B cell (primary cell): Measurements from ENCODE around the gene RANBP3. TPM values are rescaled to one million over a fixed set of nuclear protein-coding genes. Genes with fewer than 3 reads are reported as not detected.

Source experiments
- ATAC-seq: fragments of 200-7000 bp; cut with Tn5 transposase; one replicate; pipeline ENCODE4 v1.10.0; 2021; ENCODE audit warnings: low read depth, mild to moderate bottlenecking, moderate number of reproducible peaks, moderate library complexity
- CTCF ChIA-PET: fragments of 350-600 bp; sonication (Branson Sonifier 250); formaldehyde crosslinking; loops from one replicate; lab custom pipeline; 2021; ENCODE audit warnings: antibody characterized with exemption, inconsistent platforms; lab: Charles Lee
- POLR2A ChIA-PET: fragments of 350-600 bp; sonication (Branson Sonifier 250); formaldehyde crosslinking; loops from one replicate; lab custom pipeline; 2021; ENCODE audit warnings: antibody characterized with exemption; lab: Charles Lee
- DNase-seq: peaks from one replicate; pipeline ENCODE4 v3.0.0; 2013
- H2AFZ ChIP-seq: 2 replicates; pipeline ENCODE4 v1.6.1; 2012; ENCODE audit warnings: mild to moderate bottlenecking, low read depth, low read length; ENCODE audit not compliant: insufficient read depth, poor library complexity, severe bottlenecking
- H3K27ac ChIP-seq, 2 donors: 1 replicate in 1 of 2; 2 replicates in 1 of 2; pipeline ENCODE4 v1.5.1; 2012 to 2013; ENCODE audit warnings: low read length in 2 of 2, mild to moderate bottlenecking in 2 of 2, moderate library complexity in 1 of 2
- H3K27me3 ChIP-seq, 4 experiments: fragments of 200-600 bp in 1 of 4; sonication (generic) in 1 of 4; replicated peaks in 1 of 4; 1 replicate in 2 of 4; 2 replicates in 2 of 4; pipeline versions ENCODE4 v1.6.1 to v1.7.0; 2013 to 2016; ENCODE audit warnings: low read length in 3 of 4, mild to moderate bottlenecking in 2 of 4, mixed read lengths in 1 of 4, moderate library complexity in 1 of 4; ENCODE audit not compliant: insufficient read depth in 4 of 4, control insufficient read depth in 3 of 4; ENCODE audit errors: control extremely low read depth in 1 of 4
- H3K36me3 ChIP-seq, 2 experiments: replicated peaks in 1 of 2; 1 replicate in 1 of 2; 2 replicates in 1 of 2; pipeline versions ENCODE4 v1.6.1 to v1.7.1; 2013; ENCODE audit warnings: low read length in 1 of 2; ENCODE audit not compliant: insufficient read depth in 2 of 2, control insufficient read depth in 1 of 2; ENCODE audit errors: control extremely low read depth in 1 of 2, extremely low read depth in 1 of 2
- H3K4me1 ChIP-seq, 2 donors: fragments of 200-600 bp in 1 of 2; sonication (generic) in 1 of 2; 1 replicate in 1 of 2; 2 replicates in 1 of 2; pipeline versions ENCODE4 v1.5.1 to v1.6.1; 2013 to 2017; ENCODE audit warnings: low read length in 2 of 2; ENCODE audit not compliant: control insufficient read depth in 2 of 2, insufficient read depth in 2 of 2
- H3K4me2 ChIP-seq: replicated peaks from 2 replicates; pipeline ENCODE3; 2012; ENCODE audit warnings: mild to moderate bottlenecking, low read depth, low read length; ENCODE audit not compliant: poor library complexity, severe bottlenecking
- H3K4me3 ChIP-seq, 5 experiments: fragments of 200-600 bp in 1 of 5; sonication (generic) in 1 of 5; 1 replicate in 3 of 5; 2 replicates in 2 of 5; pipeline versions ENCODE4 v1.5.1 to v1.7.0; 2011 to 2016; ENCODE audit warnings: low read length in 4 of 5, mild to moderate bottlenecking in 4 of 5, low read depth in 2 of 5, control low read depth in 1 of 5, moderate library complexity in 1 of 5; ENCODE audit not compliant: insufficient read depth in 1 of 5; ENCODE audit errors: control extremely low read depth in 1 of 5, extremely low read depth in 1 of 5
- H3K79me2 ChIP-seq: fragments of 200-600 bp; sonication (generic); one replicate; pipeline ENCODE4 v1.6.0; 2016; ENCODE audit warnings: low read length; ENCODE audit not compliant: control insufficient read depth, insufficient read depth
- H3K9ac ChIP-seq: fragments of 200-600 bp; sonication (generic); 2 replicates; pipeline ENCODE4 v1.6.1; 2017; ENCODE audit warnings: mild to moderate bottlenecking, low read length, moderate library complexity
- H3K9me3 ChIP-seq, 3 donors: one replicate each; pipeline versions ENCODE4 v1.6.1 to v1.7.1; 2013; ENCODE audit warnings: low read length in 2 of 3; ENCODE audit not compliant: control insufficient read depth in 2 of 3, insufficient read depth in 1 of 3; ENCODE audit errors: control extremely low read depth in 1 of 3
- H4K20me1 ChIP-seq: 2 replicates; pipeline ENCODE4 v1.6.0; 2012; ENCODE audit warnings: mild to moderate bottlenecking, low read length; ENCODE audit not compliant: insufficient read depth, control insufficient read depth, poor library complexity, severe bottlenecking
- H3K27ac Mint-ChIP-seq: one replicate; pipeline ENCODE4 v1.8.0; 2021; ENCODE audit warnings: mixed read lengths
- H3K27me3 Mint-ChIP-seq: one replicate; pipeline ENCODE4 v1.8.0; 2021; ENCODE audit warnings: mixed read lengths
- H3K4me1 Mint-ChIP-seq: one replicate; pipeline ENCODE4 v1.8.0; 2021; ENCODE audit warnings: mixed read lengths
- H3K4me3 Mint-ChIP-seq: one replicate; pipeline ENCODE4 v1.8.0; 2021; ENCODE audit warnings: mixed read lengths
- H3K9me3 Mint-ChIP-seq: one replicate; pipeline ENCODE4 v1.8.0; 2022; ENCODE audit warnings: mixed read lengths; ENCODE audit not compliant: insufficient read depth
- CTCF ChIP-seq: fragments of 200-600 bp; IDR thresholded peaks from one replicate; pipeline ENCODE4 v1.8.0; 2022; ENCODE audit warnings: antibody characterized with exemption, mild to moderate bottlenecking
- EZH2 ChIP-seq: IDR thresholded peaks from 2 replicates; pipeline ENCODE4 v1.6.1; 2012; ENCODE audit warnings: borderline replicate concordance, low read depth, mild to moderate bottlenecking, moderate library complexity, low read length; ENCODE audit not compliant: insufficient read depth, poor library complexity, severe bottlenecking
- WGBS: methylation state at CpG from one replicate; pipeline ENCODE4 v1.1.5; 2013; ENCODE audit warnings: missing lambda C conversion rate; ENCODE audit not compliant: insufficient coverage; 5-methylcytosine and 5-hydroxymethylcytosine counted together
- intact Hi-C: fragments of 100-400 bp; cut with micrococcal nuclease; formaldehyde crosslinking; loops from one replicate; pipeline ENCODE4 v1.10.0; 2022
- polyA plus RNA-seq: library from polyadenylated mRNA; depleted of rRNA; stranded (reverse); fragments of >200 nt; gene quantifications from 2 replicates; pipeline ENCODE4 v1.2.3, GENCODE V29; 2012
- total RNA-seq, 2 donors: library from RNA; stranded (reverse); fragments of 120-200 nt in 1 of 2; gene quantifications; 1 replicate in 1 of 2; 2 replicates in 1 of 2; pipeline versions ENCODE4 v1.2.3 to v1.2.4, GENCODE V29; 2013 to 2022

RANBP3 gene
- total and polyA plus RNA-seq, 2 donors (not counting 1 experiment from before 2014, with no cell fraction given) = 86.7 to 91.7 TPM

GRCh38 chr19:5932146-5932545, 45.8 kb downstream of the RANBP3 start:
- no peaks in the 10 kb centered on the region for H3K27me3 ChIP-seq
- Mint-ChIP-seq H3K27me3 (no peaks in the 10 kb centered on the region), H3K9me3 (no peaks in the 10 kb centered on the region), H3K4me3 (no peak overlapping the region), H3K4me1 (peaks cover 13% of the 10 kb centered on the region), H3K27ac (no peak overlapping the region)
- H4K20me1 ChIP-seq = peaks cover 54% of the 10 kb centered on the region
- intact Hi-C loops = no loop called here
- H2AFZ ChIP-seq = no peak overlapping the region
- CTCF ChIA-PET = no interaction called here
- TF ChIP-seq EZH2 = no peak
- TF ChIP-seq CTCF = no peak
- H3K4me1 ChIP-seq = peaks cover 0 to 13% of the 10 kb centered on the region in 2 donors
- POLR2A ChIA-PET = interaction anchor here (0.6 kb wide), 1 partner anchor 21 kb away, joined by 7 read pairs; no protein-coding TSS in a partner anchor
- H3K4me2 ChIP-seq = no peak overlapping the region
- DNase-seq = no peak
- peaks cover 0 to 82% of the 10 kb centered on the region in 2 experiments for H3K36me3 ChIP-seq
- H3K4me3 ChIP-seq = no peak overlapping the region
- WGBS = 99% methylated on average over 17 of the region's 18 CpGs
- peaks cover 47% of the 10 kb centered on the region for H3K79me2 ChIP-seq
- H3K9me3 ChIP-seq = no peaks in the 10 kb centered on the region
- no peak for ATAC-seq
- no peak overlapping the region for H3K9ac ChIP-seq
- H3K27ac ChIP-seq = no peak overlapping the region

GRCh38 chr19:5931251-5931650, 46.7 kb downstream of the RANBP3 start:
- Histone ChIP-seq H3K9ac (no peak overlapping the region), H3K4me1 (peaks cover 0 to 16% of the 10 kb centered on the region in 2 donors), H3K9me3 (no peaks in the 10 kb centered on the region), H3K27ac (no peak overlapping the region), H2AFZ (no peak overlapping the region), H3K27me3 (no peaks in the 10 kb centered on the region), H4K20me1 (peaks cover 45% of the 10 kb centered on the region), H3K36me3 (peaks cover 0 to 85% of the 10 kb centered on the region in 2 experiments), H3K4me2 (no peak overlapping the region), H3K79me2 (peaks cover 40% of the 10 kb centered on the region), H3K4me3 (no peak overlapping the region)
- H3K9me3 Mint-ChIP-seq = no peaks in the 10 kb centered on the region
- peaks cover 13% of the 10 kb centered on the region for H3K4me1 Mint-ChIP-seq
- 94% methylated on average over 7 of the region's 11 CpGs for WGBS
- intact Hi-C loops = no loop called here
- TF ChIP-seq EZH2 = no peak
- TF ChIP-seq CTCF = no peak
- DNase-seq (no peak), ATAC-seq (no peak)
- H3K27ac Mint-ChIP-seq = no peak overlapping the region
- H3K4me3 Mint-ChIP-seq = no peak overlapping the region
- ChIA-PET POLR2A (no interaction called here), CTCF (no interaction called here)
- H3K27me3 Mint-ChIP-seq = no peaks in the 10 kb centered on the region
